H9 (cell line): Measurements from ENCODE around the gene MAN2C1. TPM values are rescaled to one million over a fixed set of nuclear protein-coding genes. Genes with fewer than 3 reads are reported as not detected.

Experiments
- DNase-seq: peaks from one replicate; pipeline ENCODE4 v3.0.0-alpha.2; 2017
- H2AFZ ChIP-seq: one replicate; pipeline ENCODE4 v1.6.1; 2013; ENCODE audit warnings: mild to moderate bottlenecking, low read length, control low read depth, moderate library complexity
- H2AK5ac ChIP-seq: 2 replicates; pipeline ENCODE4 v1.6.1; 2013; ENCODE audit warnings: low read length, control low read depth, mixed read lengths; ENCODE audit not compliant: insufficient read length
- H2BK120ac ChIP-seq: one replicate; pipeline ENCODE4 v1.6.1; 2013; ENCODE audit warnings: low read depth, mild to moderate bottlenecking, low read length, control low read depth, inconsistent platforms; ENCODE audit not compliant: poor library complexity, severe bottlenecking
- H2BK12ac ChIP-seq: 2 replicates; pipeline ENCODE4 v1.6.1; 2013; ENCODE audit warnings: low read length, control low read depth, mixed read lengths, low read depth; ENCODE audit not compliant: insufficient read length
- H2BK15ac ChIP-seq: 2 replicates; pipeline ENCODE4 v1.6.1; 2013; ENCODE audit warnings: low read depth, low read length, control low read depth
- H2BK20ac ChIP-seq: one replicate; pipeline ENCODE4 v1.6.1; 2013; ENCODE audit warnings: low read depth, mild to moderate bottlenecking, low read length, control low read depth, inconsistent platforms; ENCODE audit not compliant: poor library complexity, severe bottlenecking
- H2BK5ac ChIP-seq: 2 replicates; pipeline ENCODE4 v1.6.1; 2013; ENCODE audit warnings: low read length, control low read depth, mixed read lengths; ENCODE audit not compliant: insufficient read length
- H3K14ac ChIP-seq: 2 replicates; pipeline ENCODE4 v1.6.1; 2013; ENCODE audit warnings: low read length, control low read depth; ENCODE audit not compliant: insufficient read depth
- H3K18ac ChIP-seq: 2 replicates; pipeline ENCODE4 v1.6.1; 2013; ENCODE audit warnings: low read depth, mild to moderate bottlenecking, mixed read lengths, low read length, control low read depth; ENCODE audit not compliant: insufficient read length
- H3K23ac ChIP-seq: 2 replicates; pipeline ENCODE4 v1.6.1; 2013; ENCODE audit warnings: low read length, control low read depth, mixed read lengths, low read depth; ENCODE audit not compliant: insufficient read length
- H3K23me2 ChIP-seq: 2 replicates; pipeline ENCODE4 v1.6.1; 2013; ENCODE audit warnings: low read depth, mild to moderate bottlenecking, mixed read lengths, low read length, control low read depth; ENCODE audit not compliant: insufficient read length, poor library complexity, severe bottlenecking
- H3K27ac ChIP-seq: 2 replicates; pipeline ENCODE4 v1.5.1; 2013; ENCODE audit warnings: low read length, control low read depth, mixed read lengths, low read depth; ENCODE audit not compliant: insufficient read length
- H3K27me3 ChIP-seq: 2 replicates; pipeline ENCODE4 v1.6.1; 2013; ENCODE audit warnings: low read length, control low read depth, inconsistent platforms; ENCODE audit not compliant: insufficient read depth
- H3K4ac ChIP-seq: 2 replicates; pipeline ENCODE4 v1.6.1; 2013; ENCODE audit warnings: low read depth, mild to moderate bottlenecking, control low read depth, inconsistent platforms, low read length, moderate library complexity
- H3K4me1 ChIP-seq: 2 replicates; pipeline ENCODE4 v1.6.1; 2013; ENCODE audit warnings: low read length, control low read depth, inconsistent platforms; ENCODE audit not compliant: insufficient read depth
- H3K4me2 ChIP-seq: 2 replicates; pipeline ENCODE4 v1.6.1; 2013; ENCODE audit warnings: low read length, control low read depth, mixed read lengths; ENCODE audit not compliant: insufficient read length, insufficient read depth
- H3K56ac ChIP-seq: 2 replicates; pipeline ENCODE4 v1.6.1; 2013; ENCODE audit warnings: low read depth, mild to moderate bottlenecking, mixed read lengths, low read length, control low read depth; ENCODE audit not compliant: insufficient read length
- H3K79me1 ChIP-seq: 2 replicates; pipeline ENCODE4 v1.6.1; 2013; ENCODE audit warnings: low read depth, mild to moderate bottlenecking, moderate library complexity, low read length, control low read depth, inconsistent platforms; ENCODE audit not compliant: insufficient read depth, poor library complexity, severe bottlenecking
- H3K79me2 ChIP-seq: 2 replicates; pipeline ENCODE4 v1.6.1; 2013; ENCODE audit warnings: low read length, control low read depth, inconsistent platforms; ENCODE audit not compliant: insufficient read depth
- H3K9ac ChIP-seq: 2 replicates; pipeline ENCODE4 v1.6.1; 2013; ENCODE audit warnings: low read length, control low read depth, mixed read lengths; ENCODE audit not compliant: insufficient read length; ENCODE audit errors: extremely low read depth
- H3K9me3 ChIP-seq: one replicate; pipeline ENCODE4 v1.6.1; 2013; ENCODE audit warnings: low read depth, low read length, inconsistent platforms; ENCODE audit not compliant: control insufficient read depth
- H3T11ph ChIP-seq: one replicate; pipeline ENCODE4 v1.6.1; 2013; ENCODE audit warnings: mild to moderate bottlenecking, low read length, control low read depth, inconsistent platforms
- H4K20me1 ChIP-seq: one replicate; pipeline ENCODE4 v1.6.1; 2013; ENCODE audit not compliant: control insufficient read depth, insufficient read length, insufficient read depth
- H4K5ac ChIP-seq: 2 replicates; pipeline ENCODE4 v1.6.1; 2013; ENCODE audit warnings: low read depth, mild to moderate bottlenecking, mixed read lengths, low read length, control low read depth; ENCODE audit not compliant: insufficient read length
- H4K8ac ChIP-seq: replicated peaks from 2 replicates; pipeline ENCODE4 v1.6.1; 2013; ENCODE audit warnings: low read length, control low read depth, mixed read lengths, low read depth; ENCODE audit not compliant: insufficient read length
- H4K91ac ChIP-seq: 2 replicates; pipeline ENCODE4 v1.6.1; 2013; ENCODE audit warnings: low read depth, mild to moderate bottlenecking, moderate library complexity, mixed read lengths, low read length, control low read depth; ENCODE audit not compliant: insufficient read length
- H3K27ac Mint-ChIP-seq, 3 experiments: 2 replicates in 2 of 3; 3 replicates in 1 of 3; pipeline ENCODE4 v1.8.0; 2020 to 2021; ENCODE audit warnings: mixed read lengths in 3 of 3, mild to moderate bottlenecking in 1 of 3, moderate library complexity in 1 of 3
- H3K27me3 Mint-ChIP-seq: 2 replicates; pipeline ENCODE4 v1.8.0; 2021; ENCODE audit warnings: low read depth, mild to moderate bottlenecking, moderate library complexity, mixed read lengths
- H3K36me3 Mint-ChIP-seq, 3 experiments: 2 replicates in 2 of 3; 3 replicates in 1 of 3; pipeline ENCODE4 v1.8.0; 2020 to 2021; ENCODE audit warnings: low read depth in 3 of 3, mixed read lengths in 3 of 3; ENCODE audit not compliant: insufficient read depth in 1 of 3
- H3K4me1 Mint-ChIP-seq, 2 experiments: 2 replicates each; pipeline ENCODE4 v1.8.0; 2020; ENCODE audit warnings: mixed read lengths in 2 of 2
- H3K4me3 Mint-ChIP-seq, 2 experiments: 2 replicates in 1 of 2; 3 replicates in 1 of 2; pipeline ENCODE4 v1.8.0; 2020 to 2021; ENCODE audit warnings: mild to moderate bottlenecking in 2 of 2, mixed read lengths in 2 of 2, moderate library complexity in 1 of 2
- H3K9me3 Mint-ChIP-seq, 2 experiments: 2 replicates in 1 of 2; 3 replicates in 1 of 2; pipeline ENCODE4 v1.8.0; 2020; ENCODE audit warnings: mild to moderate bottlenecking in 2 of 2, mixed read lengths in 2 of 2, moderate library complexity in 1 of 2
- WGBS: extraction: QIAGEN DNeasy Blood & Tissue Kit; methylation state at CpG from one replicate; pipeline ENCODE4 v1.1.7; 2013; ENCODE audit warnings: missing lambda C conversion rate, low lambda C conversion rate, mixed read lengths; ENCODE audit not compliant: insufficient read length; ENCODE audit errors: extremely low coverage; 5-methylcytosine and 5-hydroxymethylcytosine counted together
- total RNA-seq: library from RNA; stranded (reverse); gene quantifications from 2 replicates; pipeline ENCODE4 v1.2.1, GENCODE V29; 2021
- TF ChIP-seq, protein P1 (sequence below): fragments of 200-600 bp; sonication (generic); conservative IDR thresholded peaks from 3 replicates; pipeline ENCODE4 v1.8.0; 2021; ENCODE audit warnings: antibody characterized with exemption, mild to moderate bottlenecking

Gene MAN2C1
- total RNA-seq, 1 experiment from 2014 or later = 112 TPM

DNA sequence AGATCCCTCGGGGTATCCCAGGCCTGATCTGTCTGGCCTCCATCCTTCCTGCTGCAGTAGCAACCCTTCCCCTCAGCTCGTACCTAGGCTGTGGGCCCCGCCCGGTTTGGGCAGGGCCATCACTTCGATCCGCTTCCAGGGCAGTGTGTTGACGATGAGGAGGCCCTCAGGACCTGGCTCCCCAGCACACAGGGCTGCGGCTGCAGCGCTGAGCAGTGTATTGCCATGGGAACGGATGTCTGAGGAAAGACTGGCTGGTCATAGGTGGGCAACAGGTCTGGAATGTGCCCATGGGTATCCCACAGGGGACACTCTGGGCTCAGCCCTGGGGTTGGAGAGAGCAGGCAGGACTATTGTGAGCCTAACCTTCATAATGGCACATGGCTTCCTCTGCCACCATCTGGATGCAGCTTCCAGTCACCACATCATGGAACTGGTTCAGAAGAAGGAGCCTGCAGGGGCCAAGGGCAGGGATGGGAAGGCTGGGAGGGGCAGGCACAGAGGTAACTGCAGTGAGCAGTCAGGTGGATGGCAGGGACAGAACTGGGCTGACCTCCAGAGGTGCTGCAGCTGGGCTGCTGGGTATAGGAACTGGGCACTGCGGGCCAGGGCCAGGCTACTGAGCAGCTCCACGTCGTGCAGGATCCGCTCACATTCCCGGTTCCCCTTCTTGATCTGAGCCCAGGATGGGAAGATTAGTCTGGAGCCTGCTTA is 8.7 kb downstream of the MAN2C1 start:
- Mint-ChIP-seq H3K27me3 (peaks cover 1% of the 10 kb centered on the region; the same call in 1 of the 2 replicates), H3K9me3 (no peaks in the 10 kb centered on the region), H3K4me3 (no peak overlapping the region), H3K27ac (no peak overlapping the region), H3K4me1 (no peaks in the 10 kb centered on the region; a peak in 1 of 4 replicates), H3K36me3 (peaks cover 9 to 40% (median 33%) of the 10 kb centered on the region in 3 experiments; a peak in 6 of 7 replicates)
- no peak overlapping the region for H2BK12ac ChIP-seq
- H2BK120ac ChIP-seq = no peak overlapping the region
- no peak overlapping the region for H3K4me2 ChIP-seq
- no peak overlapping the region for H2BK5ac ChIP-seq
- no peaks in the 10 kb centered on the region for H3K4me1 ChIP-seq
- no peak overlapping the region for H3K27ac ChIP-seq
- H2BK20ac ChIP-seq = no peak overlapping the region
- no peak overlapping the region for H2BK15ac ChIP-seq
- no peak overlapping the region for H3K56ac ChIP-seq
- no peaks in the 10 kb centered on the region for H3K27me3 ChIP-seq
- H3K9me3 ChIP-seq = no peaks in the 10 kb centered on the region
- H3K23ac ChIP-seq = no peak overlapping the region
- H3K4ac ChIP-seq = no peak overlapping the region
- TF ChIP-seq, protein P1, sequence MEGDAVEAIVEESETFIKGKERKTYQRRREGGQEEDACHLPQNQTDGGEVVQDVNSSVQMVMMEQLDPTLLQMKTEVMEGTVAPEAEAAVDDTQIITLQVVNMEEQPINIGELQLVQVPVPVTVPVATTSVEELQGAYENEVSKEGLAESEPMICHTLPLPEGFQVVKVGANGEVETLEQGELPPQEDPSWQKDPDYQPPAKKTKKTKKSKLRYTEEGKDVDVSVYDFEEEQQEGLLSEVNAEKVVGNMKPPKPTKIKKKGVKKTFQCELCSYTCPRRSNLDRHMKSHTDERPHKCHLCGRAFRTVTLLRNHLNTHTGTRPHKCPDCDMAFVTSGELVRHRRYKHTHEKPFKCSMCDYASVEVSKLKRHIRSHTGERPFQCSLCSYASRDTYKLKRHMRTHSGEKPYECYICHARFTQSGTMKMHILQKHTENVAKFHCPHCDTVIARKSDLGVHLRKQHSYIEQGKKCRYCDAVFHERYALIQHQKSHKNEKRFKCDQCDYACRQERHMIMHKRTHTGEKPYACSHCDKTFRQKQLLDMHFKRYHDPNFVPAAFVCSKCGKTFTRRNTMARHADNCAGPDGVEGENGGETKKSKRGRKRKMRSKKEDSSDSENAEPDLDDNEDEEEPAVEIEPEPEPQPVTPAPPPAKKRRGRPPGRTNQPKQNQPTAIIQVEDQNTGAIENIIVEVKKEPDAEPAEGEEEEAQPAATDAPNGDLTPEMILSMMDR = no peak
- H3K18ac ChIP-seq = no peak overlapping the region
- no CpG with 5 or more reads among the region's 15 CpGs for WGBS
- DNase-seq = no peak
- H3K9ac ChIP-seq = no peak overlapping the region
- no peaks in the 10 kb centered on the region for H3K23me2 ChIP-seq
- no peak overlapping the region for H2AFZ ChIP-seq
- H4K91ac ChIP-seq = no peak overlapping the region
- H3K79me2 ChIP-seq = no peaks in the 10 kb centered on the region
- H4K8ac ChIP-seq = no peak overlapping the region
- no peak overlapping the region for H3T11ph ChIP-seq
- no peak overlapping the region for H3K14ac ChIP-seq
- no peaks in the 10 kb centered on the region for H3K79me1 ChIP-seq
- H4K5ac ChIP-seq = no peak overlapping the region
- H2AK5ac ChIP-seq = no peak overlapping the region
- no peaks in the 10 kb centered on the region for H4K20me1 ChIP-seq
